GM21526 (cell line): Measurements from ENCODE around the gene RBM47.
A peak's percentile ranks its signal among the peaks of the same experiment; 100 is the strongest.
"Not testable (repeated sequence)": the region's sequence is repeated elsewhere in the genome, so short reads cannot be mapped to it uniquely, and the experiment has no call there.

ENCODE experiments used
- ATAC-seq: cut with Tn5 transposase; IDR thresholded peaks from one replicate; pipeline ENCODE4 v1.9.1; 2021; ENCODE audit warnings: moderate library complexity; ENCODE audit not compliant: unreplicated experiment, low FRiP score

The RBM47 gene

GRCh38 chr4:40570348-40571077 lies 59.2 kb downstream of the RBM47 start:
- ATAC-seq, result no peak

- no peak for ATAC-seq
Measured at GRCh38 chr4:40564815-40565483, 64.7 kb downstream of the RBM47 start.

GRCh38 chr4:40564004-40564403 lies 65.7 kb downstream of the RBM47 start:
- no peak for ATAC-seq

- ATAC-seq, result no peak
Measured at GRCh38 chr4:40563401-40563800, 66.3 kb downstream of the RBM47 start.

- no peak for ATAC-seq
Measured at GRCh38 chr4:40562681-40563080, 67.0 kb downstream of the RBM47 start.

- ATAC-seq, result no peak
Measured at GRCh38 chr4:40562208-40562607, 67.5 kb downstream of the RBM47 start.

GRCh38 chr4:40561543-40562177 lies 68.0 kb downstream of the RBM47 start:
- not testable (repeated sequence) for ATAC-seq

GRCh38 chr4:40559585-40560465 lies 69.8 kb downstream of the RBM47 start:
- ATAC-seq, result no peak

- ATAC-seq, result no peak
Measured at GRCh38 chr4:40557736-40558135, 71.9 kb downstream of the RBM47 start.

GRCh38 chr4:40555176-40555900 lies 74.3 kb downstream of the RBM47 start:
- no peak for ATAC-seq

- not testable (repeated sequence) for ATAC-seq
Measured at GRCh38 chr4:40554641-40555040, 75.0 kb downstream of the RBM47 start.

- ATAC-seq, result no peak
Measured at GRCh38 chr4:40553995-40554394, 75.7 kb downstream of the RBM47 start.

- no peak for ATAC-seq
Measured at GRCh38 chr4:40552536-40552935, 77.1 kb downstream of the RBM47 start.

GRCh38 chr4:40551568-40552136 lies 78.0 kb downstream of the RBM47 start:
- not testable (repeated sequence) for ATAC-seq

GRCh38 chr4:40550948-40551462 lies 78.7 kb downstream of the RBM47 start:
- ATAC-seq, result peak; percentile 64

GRCh38 chr4:40550196-40550595 lies 79.5 kb downstream of the RBM47 start:
- no peak for ATAC-seq

GRCh38 chr4:40548256-40548655 lies 81.4 kb downstream of the RBM47 start:
- ATAC-seq, result no peak

- ATAC-seq, result no peak
Measured at GRCh38 chr4:40547789-40548132, 81.9 kb downstream of the RBM47 start.

- ATAC-seq, result no peak
Measured at GRCh38 chr4:40546969-40547788, 82.5 kb downstream of the RBM47 start.
